ENCODE data around the gene PPP2R2B. TPM values are rescaled to one million over a fixed set of nuclear protein-coding genes. Genes with fewer than 3 reads are reported as not detected.

PPP2R2B gene
- total RNA-seq, 3 donors from 2014 or later (not counting 1 experiment from before 2014, with no cell fraction given): 44.9 to 68.3 (median 63.7) TPM

GRCh38 chr5:146589028-146589345 lies 289.6 kb downstream of the PPP2R2B start:
- H3K27ac ChIP-seq (ENCODE audit: low read length): no peak overlapping the region

GRCh38 chr5:146588331-146589027 lies 290.1 kb downstream of the PPP2R2B start:
- Mint-ChIP-seq H3K9me3 (no peaks in the 10 kb centered on the region), H3K4me3 (no peak overlapping the region), H3K36me3 (peaks cover 36% of the 10 kb centered on the region), H3K4me1 (no peaks in the 10 kb centered on the region), H3K27ac (no peak overlapping the region), H3K27me3 (ENCODE audit: low read depth in 2 of 2) (no peaks in the 10 kb centered on the region)
- no peak overlapping the region for H3K27ac ChIP-seq (ENCODE audit: low read length)
- DNase-seq (no peak), ATAC-seq (no peak)
- no peaks in the 10 kb centered on the region for H3K9me3 ChIP-seq (ENCODE audit: control insufficient read depth, insufficient read depth, low read length)
- WGBS (ENCODE audit: insufficient coverage): 91% methylated on average over 2 of the region's 2 CpGs
- no peak overlapping the region for H3K4me3 ChIP-seq (ENCODE audit: low read length)
- TF ChIP-seq CTCF (IDR thresholded peaks at IDR 0.05): no peak
- H3K27me3 ChIP-seq (ENCODE audit: control insufficient read depth, insufficient read depth, low read length): no peaks in the 10 kb centered on the region
- peaks cover 29% of the 10 kb centered on the region for H3K36me3 ChIP-seq (ENCODE audit: control insufficient read depth, insufficient read depth, low read length)
- intact Hi-C loops (cut with micrococcal nuclease): no loop called here
- H3K4me1 ChIP-seq (ENCODE audit: control insufficient read depth, insufficient read depth, low read length): no peaks in the 10 kb centered on the region

More at GRCh38 chr5:146589028-146589345, 289.6 kb downstream of the PPP2R2B start:
- ATAC-seq: no peak
- Mint-ChIP-seq H3K4me3 (no peak overlapping the region), H3K9me3 (no peaks in the 10 kb centered on the region), H3K36me3 (peaks cover 41% of the 10 kb centered on the region), H3K4me1 (no peaks in the 10 kb centered on the region), H3K27me3 (ENCODE audit: low read depth in 2 of 2) (no peaks in the 10 kb centered on the region), H3K27ac (no peak overlapping the region)
- no peak for TF ChIP-seq CTCF (IDR thresholded peaks at IDR 0.05)
- intact Hi-C loops (cut with micrococcal nuclease): no loop called here
- Histone ChIP-seq H3K27me3 (ENCODE audit: control insufficient read depth, insufficient read depth, low read length) (no peaks in the 10 kb centered on the region), H3K4me1 (ENCODE audit: control insufficient read depth, insufficient read depth, low read length) (no peaks in the 10 kb centered on the region), H3K36me3 (ENCODE audit: control insufficient read depth, insufficient read depth, low read length) (peaks cover 33% of the 10 kb centered on the region), H3K4me3 (ENCODE audit: low read length) (no peak overlapping the region), H3K9me3 (ENCODE audit: control insufficient read depth, insufficient read depth, low read length) (no peaks in the 10 kb centered on the region)
- DNase-seq: no peak
- 93% methylated on average over 3 of the region's 3 CpGs for WGBS (ENCODE audit: insufficient coverage)

DNA sequence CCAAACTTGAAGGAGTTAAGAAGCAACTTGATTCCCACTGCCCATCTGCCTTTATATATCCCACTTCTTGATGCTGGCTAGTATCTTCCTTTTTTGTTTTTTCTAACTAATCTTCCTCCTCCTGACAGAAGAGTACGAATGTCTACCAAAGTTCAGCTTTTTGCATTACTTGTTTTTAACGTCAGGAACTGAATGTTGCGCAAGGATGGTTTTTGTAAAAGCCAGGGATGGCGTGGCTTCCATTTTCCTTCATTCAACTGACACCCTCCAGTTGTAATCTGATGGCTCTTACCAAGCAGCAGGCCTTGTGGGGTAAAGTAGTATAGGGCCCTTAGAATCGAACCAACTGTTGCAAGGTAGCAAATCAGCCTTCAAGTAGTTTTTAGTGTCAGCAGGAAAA lies 291.8 kb downstream of the PPP2R2B start:
- WGBS (ENCODE audit: insufficient coverage): 69% methylated on average over 4 of the region's 5 CpGs
- Histone ChIP-seq H3K4me1 (ENCODE audit: control insufficient read depth, insufficient read depth, low read length) (no peaks in the 10 kb centered on the region), H3K36me3 (ENCODE audit: control insufficient read depth, insufficient read depth, low read length) (peaks cover 17% of the 10 kb centered on the region), H3K27ac (ENCODE audit: low read length) (no peak overlapping the region), H3K9me3 (ENCODE audit: control insufficient read depth, insufficient read depth, low read length) (no peaks in the 10 kb centered on the region), H3K4me3 (ENCODE audit: low read length) (no peak overlapping the region), H3K27me3 (ENCODE audit: control insufficient read depth, insufficient read depth, low read length) (no peaks in the 10 kb centered on the region)
- no peak overlapping the region for H3K4me3 Mint-ChIP-seq
- intact Hi-C loops (cut with micrococcal nuclease): no loop called here
- no peak for TF ChIP-seq CTCF (IDR thresholded peaks at IDR 0.05)
- no peaks in the 10 kb centered on the region for H3K27me3 Mint-ChIP-seq (ENCODE audit: low read depth in 2 of 2)
- no peak overlapping the region for H3K27ac Mint-ChIP-seq
- no peak for DNase-seq
- H3K9me3 Mint-ChIP-seq: no peaks in the 10 kb centered on the region
- H3K36me3 Mint-ChIP-seq: peaks cover 31% of the 10 kb centered on the region
- no peaks in the 10 kb centered on the region for H3K4me1 Mint-ChIP-seq
- ATAC-seq: no peak

GRCh38 chr5:146584750-146585149 lies 293.8 kb downstream of the PPP2R2B start:
- intact Hi-C loops (cut with micrococcal nuclease): no loop called here
- DNase-seq (no peak), ATAC-seq (no peak)
- Mint-ChIP-seq H3K9me3 (no peaks in the 10 kb centered on the region), H3K4me3 (no peak overlapping the region), H3K36me3 (peaks cover 21% of the 10 kb centered on the region), H3K4me1 (no peaks in the 10 kb centered on the region), H3K27me3 (ENCODE audit: low read depth in 2 of 2) (no peaks in the 10 kb centered on the region), H3K27ac (no peak overlapping the region)
- Histone ChIP-seq H3K27me3 (ENCODE audit: control insufficient read depth, insufficient read depth, low read length) (no peaks in the 10 kb centered on the region), H3K36me3 (ENCODE audit: control insufficient read depth, insufficient read depth, low read length) (peaks cover 6% of the 10 kb centered on the region), H3K9me3 (ENCODE audit: control insufficient read depth, insufficient read depth, low read length) (no peaks in the 10 kb centered on the region), H3K27ac (ENCODE audit: low read length) (no peak overlapping the region), H3K4me1 (ENCODE audit: control insufficient read depth, insufficient read depth, low read length) (no peaks in the 10 kb centered on the region), H3K4me3 (ENCODE audit: low read length) (no peak overlapping the region)
- 79% methylated on average over 2 of the region's 2 CpGs for WGBS (ENCODE audit: insufficient coverage)
- no peak for TF ChIP-seq CTCF (IDR thresholded peaks at IDR 0.05)

All from natural killer cell (primary cell).